GM12878 (cell line): ENCODE results near the gene KRTAP29-1. TPM values are rescaled to one million over a fixed set of nuclear protein-coding genes. Genes with fewer than 3 reads are reported as not detected.
"Not testable (repeated sequence)": the region's sequence is repeated elsewhere in the genome, so short reads cannot be mapped to it uniquely, and the experiment has no call there.

Experiments used
- ATAC-seq: fragments of 200-7000 bp; cut with Tn5 transposase; 3 replicates; pipeline ENCODE4 v1.9.1; 2020; ENCODE audit warnings: mild to moderate bottlenecking, moderate library complexity
- BruUV-seq: library from RNA; stranded (reverse); fragments of 400-500 nt; replicated peaks from 2 replicates; lab custom pipeline; 2021; lab: Mats Ljungman, UMichigan
- CTCF ChIA-PET: fragments of 300-600 bp; sonication (Branson Sonifier 250); formaldehyde crosslinking; extraction: SDS; loops from one replicate; lab custom pipeline; 2021; ENCODE audit warnings: inconsistent platforms; lab: Yijun Ruan, JAX
- POLR2A ChIA-PET: fragments of 350-600 bp; formaldehyde crosslinking; extraction: SDS; loops from one replicate; lab custom pipeline; 2021; ENCODE audit warnings: inconsistent platforms; lab: Charles Lee
- RAD21 ChIA-PET: fragments of 300-600 bp; sonication (Branson Sonifier 250); formaldehyde crosslinking; loops from one replicate; lab custom pipeline; 2023; ENCODE audit warnings: antibody characterized with exemption; ENCODE audit not compliant: unreplicated experiment; lab: Charles Lee
- SMC1A ChIA-PET: fragments of 300-600 bp; sonication (Branson Sonifier 250); formaldehyde crosslinking; loops from one replicate; lab custom pipeline; 2023; ENCODE audit not compliant: unreplicated experiment, uncharacterized antibody; lab: Charles Lee
- DNase-seq: peaks from one replicate; pipeline ENCODE4 v3.0.0-alpha.2; 2011; ENCODE audit warnings: low read depth, low spot score
- FAIRE-seq: peaks from 3 replicates; lab custom pipeline; 2011; peaks lifted over from hg19 to GRCh38; lab: Jason Lieb, UNC
- H2AFZ ChIP-seq: 2 replicates; pipeline ENCODE4 v1.6.0; 2011; ENCODE audit warnings: low read depth, low read length, control low read depth; ENCODE audit not compliant: control insufficient read depth
- H3K27ac ChIP-seq: 2 replicates; pipeline ENCODE4 v1.5.1; 2011; ENCODE audit warnings: control low read depth; ENCODE audit not compliant: control insufficient read depth, insufficient read depth
- H3K27me3 ChIP-seq, 2 experiments: replicated peaks in 1 of 2; 2 replicates each; pipeline versions ENCODE4 v1.6.0 to v1.6.1; 2011; ENCODE audit warnings: low read length in 1 of 2; ENCODE audit not compliant: control insufficient read depth in 2 of 2, insufficient read depth in 2 of 2
- H3K36me3 ChIP-seq, 2 experiments: 2 replicates each; pipeline ENCODE4 v1.5.1; 2011; ENCODE audit warnings: low read length in 1 of 2; ENCODE audit not compliant: control insufficient read depth in 2 of 2, insufficient read depth in 2 of 2
- H3K4me1 ChIP-seq: 2 replicates; pipeline ENCODE4 v1.6.1; 2011; ENCODE audit warnings: mild to moderate bottlenecking, low read length, moderate library complexity, mixed read lengths; ENCODE audit not compliant: control insufficient read depth, insufficient read depth
- H3K4me2 ChIP-seq: 2 replicates; pipeline ENCODE4 v1.6.0; 2011; ENCODE audit warnings: control low read depth; ENCODE audit not compliant: control insufficient read depth, insufficient read depth
- H3K4me3 ChIP-seq: fragments of 200-600 bp; sonication (generic); 2 replicates; pipeline ENCODE4 v1.5.1; 2016
- H3K79me2 ChIP-seq: 2 replicates; pipeline ENCODE4 v1.6.0; 2011; ENCODE audit warnings: low read length; ENCODE audit not compliant: control insufficient read depth, insufficient read depth
- H3K9ac ChIP-seq: 2 replicates; pipeline ENCODE4 v1.8.0; 2011; ENCODE audit warnings: low read length, control low read depth, mixed read lengths; ENCODE audit not compliant: control insufficient read depth, insufficient read depth
- H3K9me3 ChIP-seq: replicated peaks from 3 replicates; pipeline ENCODE4 v1.5.1; 2011; ENCODE audit warnings: mild to moderate bottlenecking, low read length; ENCODE audit not compliant: control insufficient read depth, insufficient read depth
- H4K20me1 ChIP-seq: 2 replicates; pipeline ENCODE4 v1.6.0; 2011; ENCODE audit not compliant: control insufficient read depth, insufficient read depth
- MEF2B ChIP-seq: fragments of 450-650 bp; IDR thresholded peaks from 2 replicates; pipeline ENCODE4 v1.6.1; 2018; ENCODE audit warnings: mild to moderate bottlenecking, moderate library complexity; ENCODE audit not compliant: partially characterized antibody, poor library complexity, severe bottlenecking
- PAX5 ChIP-seq: IDR thresholded peaks from 2 replicates; pipeline ENCODE4 v1.6.1; 2011; ENCODE audit warnings: low read depth, low read length, borderline replicate concordance
- WGBS: methylation state at CpG from one replicate; pipeline ENCODE4 v1.1.6; 2016; ENCODE audit warnings: low lambda C conversion rate; ENCODE audit not compliant: insufficient replicate concordance, insufficient coverage; ENCODE audit errors: missing lambda C conversion rate; 5-methylcytosine and 5-hydroxymethylcytosine counted together
- in situ Hi-C: fragments of 300-500 bp; cut with MboI; formaldehyde crosslinking; loops from 9 replicates; pipeline ENCODE4 v1.14.3; 2018; ENCODE audit warnings: mixed read lengths
- intact Hi-C: fragments of 100-400 bp; cut with micrococcal nuclease; formaldehyde crosslinking; loops from one replicate; pipeline ENCODE4 v1.14.2; 2022; ENCODE audit not compliant: unreplicated experiment
- polyA plus RNA-seq, 11 experiments: library from polyadenylated mRNA; depleted of rRNA in 4 of 11; unstranded in 6 of 11; stranded (reverse) in 5 of 11; fragments of >200 nt; fragmentation: Nextera tagmentation in 4 of 11; fragmentation: Illumina TruSeq in 1 of 11; extraction: Ambion mirVana in 4 of 11; extraction: Trizol in 1 of 11; gene quantifications; 1 replicate in 1 of 11; 2 replicates in 10 of 11; pipeline versions ENCODE4 v1.2.1 to v1.2.3, GENCODE V29; 2011 to 2016; ENCODE audit warnings: inconsistent platforms in 2 of 11, missing spikeins in 2 of 11, low read depth in 1 of 11
- total RNA-seq, 4 experiments: library from RNA; depleted of rRNA in 3 of 4; stranded (reverse); fragments of >200 nt in 3 of 4; fragmentation: Illumina TruSeq in 1 of 4; extraction: Trizol in 1 of 4; gene quantifications; 2 replicates each; pipeline versions ENCODE4 v1.2.1 to v1.2.3, GENCODE V29; 2013 to 2021
- TF ChIP-seq, protein P1 (sequence below): fragments of 450-650 bp; IDR thresholded peaks from 2 replicates; pipeline ENCODE4 v1.6.1; 2016; ENCODE audit warnings: mild to moderate bottlenecking, moderate library complexity, borderline replicate concordance

KRTAP29-1 gene
- total and polyA plus RNA-seq, 10 of the 15 experiments (the other 5 are each of a cell fraction or from before 2014, with no cell fraction given), result 1.9 TPM; not detected in 9

DNA sequence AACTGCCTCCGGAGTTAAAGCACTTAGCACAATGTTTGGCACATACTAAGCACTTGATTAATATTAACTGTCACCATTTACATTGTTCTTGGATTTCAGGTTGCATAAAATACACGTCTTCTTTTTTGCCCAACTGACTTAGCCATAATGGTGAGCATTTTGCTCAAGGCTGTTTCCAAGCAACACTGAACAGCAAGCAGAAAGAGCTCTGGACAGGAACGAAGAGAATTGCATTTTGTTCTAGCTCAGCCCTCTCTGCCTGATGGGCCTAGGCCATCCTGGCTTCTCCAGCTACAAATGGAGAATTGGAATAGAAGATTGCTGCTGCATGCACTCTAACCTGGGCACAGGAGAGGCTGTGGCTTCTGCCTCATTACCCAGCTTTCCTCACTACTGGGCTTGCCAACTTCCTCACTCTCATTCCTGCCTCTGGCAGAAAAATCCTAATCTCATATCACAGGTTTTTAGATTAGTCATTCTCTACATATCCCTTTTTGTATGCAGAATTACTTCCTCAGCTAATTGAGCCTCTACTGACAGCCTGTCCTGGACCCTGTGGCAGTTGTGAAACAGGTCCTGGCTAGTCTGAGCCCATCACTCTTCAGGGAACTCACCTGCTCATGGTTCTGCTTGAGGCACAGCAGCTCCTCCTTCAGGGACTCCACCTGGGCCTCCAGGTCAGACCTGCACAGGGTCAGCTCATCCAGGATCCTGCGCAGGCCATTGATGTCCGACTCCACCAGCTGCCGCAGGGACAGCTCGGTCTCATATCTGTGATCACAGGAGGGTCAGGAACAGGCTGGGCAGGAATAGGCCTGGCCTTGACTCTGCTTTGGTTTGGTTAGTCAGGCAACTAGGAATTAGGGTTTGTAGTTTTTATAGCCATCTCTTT lies 45.5 kb upstream of the KRTAP29-1 start (continued):
- TF ChIP-seq, protein P1, sequence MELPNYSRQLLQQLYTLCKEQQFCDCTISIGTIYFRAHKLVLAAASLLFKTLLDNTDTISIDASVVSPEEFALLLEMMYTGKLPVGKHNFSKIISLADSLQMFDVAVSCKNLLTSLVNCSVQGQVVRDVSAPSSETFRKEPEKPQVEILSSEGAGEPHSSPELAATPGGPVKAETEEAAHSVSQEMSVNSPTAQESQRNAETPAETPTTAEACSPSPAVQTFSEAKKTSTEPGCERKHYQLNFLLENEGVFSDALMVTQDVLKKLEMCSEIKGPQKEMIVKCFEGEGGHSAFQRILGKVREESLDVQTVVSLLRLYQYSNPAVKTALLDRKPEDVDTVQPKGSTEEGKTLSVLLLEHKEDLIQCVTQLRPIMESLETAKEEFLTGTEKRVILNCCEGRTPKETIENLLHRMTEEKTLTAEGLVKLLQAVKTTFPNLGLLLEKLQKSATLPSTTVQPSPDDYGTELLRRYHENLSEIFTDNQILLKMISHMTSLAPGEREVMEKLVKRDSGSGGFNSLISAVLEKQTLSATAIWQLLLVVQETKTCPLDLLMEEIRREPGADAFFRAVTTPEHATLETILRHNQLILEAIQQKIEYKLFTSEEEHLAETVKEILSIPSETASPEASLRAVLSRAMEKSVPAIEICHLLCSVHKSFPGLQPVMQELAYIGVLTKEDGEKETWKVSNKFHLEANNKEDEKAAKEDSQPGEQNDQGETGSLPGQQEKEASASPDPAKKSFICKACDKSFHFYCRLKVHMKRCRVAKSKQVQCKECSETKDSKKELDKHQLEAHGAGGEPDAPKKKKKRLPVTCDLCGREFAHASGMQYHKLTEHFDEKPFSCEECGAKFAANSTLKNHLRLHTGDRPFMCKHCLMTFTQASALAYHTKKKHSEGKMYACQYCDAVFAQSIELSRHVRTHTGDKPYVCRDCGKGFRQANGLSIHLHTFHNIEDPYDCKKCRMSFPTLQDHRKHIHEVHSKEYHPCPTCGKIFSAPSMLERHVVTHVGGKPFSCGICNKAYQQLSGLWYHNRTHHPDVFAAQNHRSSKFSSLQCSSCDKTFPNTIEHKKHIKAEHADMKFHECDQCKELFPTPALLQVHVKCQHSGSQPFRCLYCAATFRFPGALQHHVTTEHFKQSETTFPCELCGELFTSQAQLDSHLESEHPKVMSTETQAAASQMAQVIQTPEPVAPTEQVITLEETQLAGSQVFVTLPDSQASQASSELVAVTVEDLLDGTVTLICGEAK, result no peak
- TF ChIP-seq MEF2B, result no peak
- TF ChIP-seq PAX5, result no peak

DNA sequence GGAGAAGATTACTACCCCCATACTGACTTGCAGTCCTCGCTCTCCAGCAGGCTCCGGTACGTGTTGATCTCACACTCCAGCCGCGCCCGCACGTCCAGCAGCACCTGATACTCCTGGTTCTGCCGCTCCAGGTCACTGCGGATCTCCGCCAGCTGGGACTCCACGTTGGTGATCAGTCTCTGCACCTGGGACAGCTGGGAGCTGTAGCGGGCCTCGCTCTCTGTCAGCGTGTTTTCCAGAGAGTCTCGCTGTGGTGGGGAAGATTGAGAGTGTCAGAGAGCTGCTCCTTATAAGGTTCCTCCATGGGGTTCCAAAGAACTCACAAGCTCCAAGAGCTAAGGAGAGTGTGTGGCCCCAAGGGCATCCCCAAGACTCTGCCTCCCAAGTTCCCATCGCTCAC lies 43.8 kb upstream of the KRTAP29-1 start:
- DNase-seq, H3K27me3 ChIP-seq, FAIRE-seq, intact Hi-C loops, H3K36me3 ChIP-seq, H3K79me2 ChIP-seq, H3K4me3 ChIP-seq, POLR2A ChIA-PET, H3K9me3 ChIP-seq, SMC1A ChIA-PET, H2AFZ ChIP-seq, H4K20me1 ChIP-seq, H3K4me1 ChIP-seq, H3K27ac ChIP-seq, H3K4me2 ChIP-seq, in situ Hi-C loops, BruUV-seq, RAD21 ChIA-PET, ATAC-seq, H3K9ac ChIP-seq: not testable (repeated sequence)
- 67% methylated on average over 16 of the region's 16 CpGs for WGBS
- CTCF ChIA-PET, result interaction anchor here (1.8 kb wide), 1 partner anchor 24 kb away, joined by 4 read pairs; no protein-coding TSS in a partner anchor
